B cell (primary cell): Measurements from ENCODE around the gene CORO2B.

Source experiments
- CTCF ChIP-seq: fragments of 200-600 bp; IDR thresholded peaks from one replicate; pipeline ENCODE4 v1.8.0; 2022; ENCODE audit warnings: antibody characterized with exemption, mild to moderate bottlenecking
- EZH2 ChIP-seq: IDR thresholded peaks from 2 replicates; pipeline ENCODE4 v1.6.1; 2012; ENCODE audit warnings: borderline replicate concordance, low read depth, mild to moderate bottlenecking, moderate library complexity, low read length; ENCODE audit not compliant: insufficient read depth, poor library complexity, severe bottlenecking

GRCh38 chr15:68749365-68749764 is 170.6 kb downstream of the CORO2B start:
- TF ChIP-seq CTCF (no peak), EZH2 (no peak)
